Astrocyte (in vitro differentiated cells and primary cell): ENCODE results near the gene OSBPL5. TPM values are rescaled to one million over a fixed set of nuclear protein-coding genes. Genes with fewer than 3 reads are reported as not detected.

Experiments used
- DNase-seq: peaks from one replicate; pipeline ENCODE4 v3.0.0-alpha.2; 2010; ENCODE audit warnings: low read depth
- FAIRE-seq: peaks from 2 replicates; lab custom pipeline; 2011; peaks lifted over from hg19 to GRCh38; lab: Jason Lieb, UNC
- H2AFZ ChIP-seq: 2 replicates; pipeline ENCODE4 v1.6.0; 2012; ENCODE audit warnings: low read depth, low read length, inconsistent platforms
- H3K27ac ChIP-seq: 2 replicates; pipeline ENCODE4 v1.5.1; 2011; ENCODE audit warnings: low read depth, low read length, inconsistent platforms
- H3K27me3 ChIP-seq: 2 replicates; pipeline ENCODE4 v1.6.0; 2011; ENCODE audit warnings: low read length, inconsistent platforms; ENCODE audit not compliant: insufficient read depth
- H3K36me3 ChIP-seq: 2 replicates; pipeline ENCODE4 v1.5.1; 2011; ENCODE audit warnings: low read length, inconsistent platforms; ENCODE audit not compliant: insufficient read depth
- H3K4me1 ChIP-seq: 2 replicates; pipeline ENCODE4 v1.5.1; 2011; ENCODE audit warnings: low read length, inconsistent platforms; ENCODE audit not compliant: insufficient read depth
- H3K4me2 ChIP-seq: 2 replicates; pipeline ENCODE4 v1.6.0; 2012; ENCODE audit warnings: low read length, inconsistent platforms
- H3K4me3 ChIP-seq: 2 replicates; pipeline ENCODE4 v1.5.1; 2011; ENCODE audit warnings: low read depth, mild to moderate bottlenecking, low read length, inconsistent platforms; ENCODE audit not compliant: insufficient read depth
- H3K79me2 ChIP-seq: 2 replicates; pipeline ENCODE4 v1.6.0; 2012; ENCODE audit warnings: mild to moderate bottlenecking, low read length, inconsistent platforms; ENCODE audit not compliant: insufficient read depth
- H3K9ac ChIP-seq: 2 replicates; pipeline ENCODE4 v1.6.0; 2012; ENCODE audit warnings: mild to moderate bottlenecking, low read length, inconsistent platforms
- H3K9me3 ChIP-seq: 2 replicates; pipeline ENCODE4 v1.5.1; 2012; ENCODE audit warnings: low read depth, mild to moderate bottlenecking, low read length, inconsistent platforms; ENCODE audit not compliant: insufficient read depth
- H4K20me1 ChIP-seq: 2 replicates; pipeline ENCODE4 v1.6.0; 2012; ENCODE audit warnings: low read length, inconsistent platforms; ENCODE audit not compliant: insufficient read depth
- H3K27ac Mint-ChIP-seq: one replicate; pipeline ENCODE4 v1.8.0; 2021; ENCODE audit warnings: mild to moderate bottlenecking, mixed read lengths; ENCODE audit not compliant: unreplicated experiment
- H3K27me3 Mint-ChIP-seq: one replicate; pipeline ENCODE4 v1.8.0; 2021; ENCODE audit warnings: low read depth, mixed read lengths; ENCODE audit not compliant: unreplicated experiment
- H3K36me3 Mint-ChIP-seq: one replicate; pipeline ENCODE4 v1.8.0; 2021; ENCODE audit warnings: low read depth, mixed read lengths; ENCODE audit not compliant: unreplicated experiment
- H3K4me1 Mint-ChIP-seq: one replicate; pipeline ENCODE4 v1.8.0; 2021; ENCODE audit warnings: low read depth, mixed read lengths; ENCODE audit not compliant: unreplicated experiment
- H3K4me3 Mint-ChIP-seq: one replicate; pipeline ENCODE4 v1.8.0; 2021; ENCODE audit warnings: mild to moderate bottlenecking, moderate library complexity, mixed read lengths; ENCODE audit not compliant: unreplicated experiment
- H3K9me3 Mint-ChIP-seq: one replicate; pipeline ENCODE4 v1.8.0; 2021; ENCODE audit warnings: mild to moderate bottlenecking, mixed read lengths; ENCODE audit not compliant: unreplicated experiment
- EZH2 ChIP-seq: IDR thresholded peaks from 2 replicates; pipeline ENCODE4 v1.6.1; 2012; ENCODE audit warnings: mild to moderate bottlenecking, low read length, inconsistent platforms; ENCODE audit not compliant: insufficient read depth
- total RNA-seq: library from RNA; stranded (reverse); gene quantifications from 2 replicates; pipeline ENCODE4 v1.2.1, GENCODE V29; 2021
- TF ChIP-seq, protein P1 (sequence below): IDR thresholded peaks from 2 replicates; pipeline ENCODE4 v1.5.1; 2011; ENCODE audit warnings: low read depth, mild to moderate bottlenecking, inconsistent platforms, low read length, moderate library complexity; ENCODE audit not compliant: insufficient read depth

Gene OSBPL5
- total RNA-seq, 1 donor from 2014 or later, result 29.0 TPM

GRCh38 chr11:3193373-3194015, 28.4 kb upstream of the OSBPL5 start:
- Histone ChIP-seq H3K27ac (no peak overlapping the region), H3K4me2 (no peak overlapping the region), H4K20me1 (no peaks in the 10 kb centered on the region), H3K9me3 (peaks cover 5% of the 10 kb centered on the region), H3K36me3 (no peaks in the 10 kb centered on the region), H3K4me1 (no peaks in the 10 kb centered on the region), H2AFZ (no peak overlapping the region), H3K9ac (no peak overlapping the region), H3K4me3 (no peak overlapping the region), H3K27me3 (peaks cover 6% of the 10 kb centered on the region), H3K79me2 (no peaks in the 10 kb centered on the region)
- FAIRE-seq, result no peak
- no peak overlapping the region for H3K27ac Mint-ChIP-seq
- H3K9me3 Mint-ChIP-seq, result no peaks in the 10 kb centered on the region
- H3K27me3 Mint-ChIP-seq, result peaks cover 29% of the 10 kb centered on the region
- DNase-seq, result no peak
- TF ChIP-seq EZH2, result no peak
- TF ChIP-seq, protein P1, sequence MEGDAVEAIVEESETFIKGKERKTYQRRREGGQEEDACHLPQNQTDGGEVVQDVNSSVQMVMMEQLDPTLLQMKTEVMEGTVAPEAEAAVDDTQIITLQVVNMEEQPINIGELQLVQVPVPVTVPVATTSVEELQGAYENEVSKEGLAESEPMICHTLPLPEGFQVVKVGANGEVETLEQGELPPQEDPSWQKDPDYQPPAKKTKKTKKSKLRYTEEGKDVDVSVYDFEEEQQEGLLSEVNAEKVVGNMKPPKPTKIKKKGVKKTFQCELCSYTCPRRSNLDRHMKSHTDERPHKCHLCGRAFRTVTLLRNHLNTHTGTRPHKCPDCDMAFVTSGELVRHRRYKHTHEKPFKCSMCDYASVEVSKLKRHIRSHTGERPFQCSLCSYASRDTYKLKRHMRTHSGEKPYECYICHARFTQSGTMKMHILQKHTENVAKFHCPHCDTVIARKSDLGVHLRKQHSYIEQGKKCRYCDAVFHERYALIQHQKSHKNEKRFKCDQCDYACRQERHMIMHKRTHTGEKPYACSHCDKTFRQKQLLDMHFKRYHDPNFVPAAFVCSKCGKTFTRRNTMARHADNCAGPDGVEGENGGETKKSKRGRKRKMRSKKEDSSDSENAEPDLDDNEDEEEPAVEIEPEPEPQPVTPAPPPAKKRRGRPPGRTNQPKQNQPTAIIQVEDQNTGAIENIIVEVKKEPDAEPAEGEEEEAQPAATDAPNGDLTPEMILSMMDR, result no peak
- H3K36me3 Mint-ChIP-seq, result no peaks in the 10 kb centered on the region
- H3K4me3 Mint-ChIP-seq, result no peak overlapping the region
- peaks cover 2% of the 10 kb centered on the region for H3K4me1 Mint-ChIP-seq

DNA sequence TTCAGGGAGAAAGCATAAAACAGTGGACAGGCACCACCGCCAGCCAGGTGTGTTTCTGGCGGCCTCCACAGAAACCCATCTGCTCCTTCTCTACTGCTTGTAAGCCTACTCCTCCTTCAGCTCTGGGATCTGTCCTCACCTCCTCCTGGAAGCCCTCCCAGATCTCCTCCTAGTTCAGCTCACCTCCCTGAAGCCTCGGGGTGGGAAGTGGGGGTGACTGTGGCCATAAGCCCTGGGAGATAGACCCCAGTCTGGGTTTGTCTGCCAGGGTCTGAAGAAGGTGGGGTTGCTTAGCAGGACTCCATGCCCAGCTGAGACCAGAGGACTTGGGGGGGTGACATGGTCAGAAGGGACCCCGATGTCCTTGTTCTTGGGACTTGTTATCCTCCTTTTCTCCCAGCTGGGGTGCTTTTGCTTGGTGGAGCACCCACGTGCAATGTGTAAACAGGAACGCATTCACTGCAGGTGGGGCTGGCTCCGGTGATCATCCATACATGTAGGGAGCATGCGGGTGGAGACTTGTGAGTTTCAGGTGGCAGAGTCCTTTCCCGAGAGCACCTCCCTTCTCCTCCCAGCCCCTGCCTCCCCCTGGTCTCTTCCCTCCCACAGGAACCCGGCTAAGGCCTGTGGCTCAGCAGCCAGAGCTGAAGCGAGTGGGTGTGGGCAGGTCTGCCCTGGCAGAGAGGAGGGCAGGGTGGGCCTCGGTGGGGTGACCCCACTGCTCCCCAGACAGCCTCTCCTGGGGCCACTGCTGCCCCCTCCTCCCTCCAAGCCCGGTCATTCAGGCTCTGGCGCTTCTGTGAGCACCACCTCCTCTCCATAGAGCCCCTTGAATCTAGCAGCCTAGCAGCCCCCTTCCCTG, 27.6 kb upstream of the OSBPL5 start:
- Histone ChIP-seq H3K36me3 (no peaks in the 10 kb centered on the region), H3K4me2 (no peak overlapping the region), H3K9ac (no peak overlapping the region), H3K79me2 (no peaks in the 10 kb centered on the region), H3K27ac (no peak overlapping the region), H3K4me3 (no peak overlapping the region), H3K4me1 (no peaks in the 10 kb centered on the region), H3K27me3 (peaks cover 6% of the 10 kb centered on the region), H4K20me1 (no peaks in the 10 kb centered on the region), H3K9me3 (peaks cover 5% of the 10 kb centered on the region), H2AFZ (no peak overlapping the region)
- Mint-ChIP-seq H3K4me3 (no peak overlapping the region), H3K9me3 (no peaks in the 10 kb centered on the region), H3K27me3 (peaks cover 24% of the 10 kb centered on the region), H3K36me3 (no peaks in the 10 kb centered on the region), H3K27ac (no peak overlapping the region), H3K4me1 (peaks cover 2% of the 10 kb centered on the region)
- TF ChIP-seq, protein P1, result no peak
- no peak for TF ChIP-seq EZH2
- FAIRE-seq, result no peak
- DNase-seq, result no peak
